Measurements from ENCODE around the gene NFKBIE. TPM values are rescaled to one million over a fixed set of nuclear protein-coding genes. Genes with fewer than 3 reads are reported as not detected.
A peak's percentile ranks its signal among the peaks of the same experiment; 100 is the strongest.

NFKBIE gene
- polyA plus RNA-seq, 1 donor, result 4.6 TPM

DNA sequence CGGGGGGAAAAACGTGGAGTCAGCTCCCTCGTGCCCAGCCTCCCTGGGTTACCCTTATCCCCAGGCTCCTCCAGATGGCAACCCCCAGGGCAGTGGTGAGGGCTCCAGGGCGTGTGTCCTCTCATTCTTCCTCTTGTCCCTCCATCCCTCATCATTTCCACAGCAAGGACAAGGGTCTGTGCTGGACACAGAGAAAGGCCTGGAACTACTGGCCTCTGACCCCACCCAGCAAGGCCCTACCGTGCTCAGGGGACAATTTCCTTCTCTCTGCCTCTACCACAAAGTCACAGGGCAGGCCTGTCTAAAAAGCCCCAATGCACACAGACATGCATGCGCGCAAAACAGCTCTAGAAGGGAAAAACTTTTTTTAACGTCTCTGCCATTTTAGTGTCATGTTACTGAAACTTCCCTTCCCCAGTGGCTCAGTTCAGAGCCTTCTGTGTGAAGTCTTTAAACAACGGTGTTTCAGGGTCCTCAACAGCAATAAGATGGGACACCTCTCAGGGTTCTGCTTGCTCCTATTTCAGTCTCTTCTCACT, 7.0 kb downstream of the NFKBIE start:
- no peak for DNase-seq (ENCODE audit: low read depth)

GRCh38 chr6:44257753-44258324, 7.5 kb downstream of the NFKBIE start:
- no peak for DNase-seq (ENCODE audit: low read depth)

DNA sequence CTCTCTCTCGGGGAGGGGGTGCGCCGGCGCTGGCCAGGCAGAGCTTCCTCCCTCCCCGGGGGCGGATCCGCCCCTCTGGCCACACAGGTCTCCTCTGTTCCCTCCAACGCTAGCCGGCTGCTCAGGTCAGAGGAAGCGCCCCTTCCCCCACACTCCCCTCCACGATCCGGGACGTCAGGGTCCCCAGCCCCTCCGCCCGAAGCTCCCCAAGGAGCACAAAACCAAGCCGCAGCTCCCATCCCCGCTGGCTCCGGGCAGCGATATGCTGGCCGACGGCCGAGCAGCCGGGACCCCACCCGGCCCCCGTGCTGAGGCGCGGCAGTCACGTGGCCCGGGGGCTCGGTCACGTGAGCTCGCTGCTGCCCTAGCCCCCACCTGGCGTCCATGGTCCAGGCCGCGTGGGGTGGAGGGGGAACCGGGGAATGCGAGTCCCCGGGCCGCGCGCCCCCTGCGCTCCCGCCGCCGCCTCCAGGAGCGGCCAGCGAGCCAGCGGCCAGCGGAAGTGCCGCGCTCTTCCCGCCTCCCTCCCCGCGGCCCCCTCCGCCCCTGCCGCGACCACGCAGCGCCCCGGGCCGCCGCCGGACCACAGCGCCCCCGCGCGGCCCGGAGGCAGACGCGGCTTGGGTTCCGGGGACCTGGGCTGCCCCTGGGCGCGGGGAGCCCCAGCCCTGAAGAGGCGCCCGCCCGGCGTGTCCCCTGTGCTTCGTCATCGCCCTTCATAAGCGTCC, 8.2 kb downstream of the NFKBIE start, which contains the start of gene SLC35B2:
SLC35B2 (minus strand) TSS at position 504 of the 728 bp plus-strand sequence; CDS start at position 386, 118 bp downstream.
- DNase-seq (ENCODE audit: low read depth), result no peak

DNA sequence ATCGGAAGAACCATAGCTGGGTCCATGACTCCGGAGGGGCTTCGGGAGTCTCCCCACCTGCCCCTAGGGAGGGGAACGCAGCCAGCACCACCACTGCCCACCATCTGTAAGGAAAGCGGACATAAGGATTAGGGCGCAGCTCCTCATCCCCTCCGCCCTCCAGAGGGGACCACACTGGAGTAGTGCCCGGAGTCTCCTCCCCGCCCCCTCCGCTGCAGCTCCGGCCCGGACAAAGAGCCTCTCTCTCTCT, 8.7 kb downstream of the NFKBIE start:
- DNase-seq (ENCODE audit: low read depth), result no peak

- DNase-seq (ENCODE audit: low read depth), result no peak
Measured at GRCh38 chr6:44255871-44256774, 9.2 kb downstream of the NFKBIE start.

- DNase-seq (ENCODE audit: low read depth), result no peak
Measured at GRCh38 chr6:44255105-44255808, 10.1 kb downstream of the NFKBIE start.

GRCh38 chr6:44254191-44255104, 10.9 kb downstream of the NFKBIE start:
- no peak for DNase-seq (ENCODE audit: low read depth)

DNA sequence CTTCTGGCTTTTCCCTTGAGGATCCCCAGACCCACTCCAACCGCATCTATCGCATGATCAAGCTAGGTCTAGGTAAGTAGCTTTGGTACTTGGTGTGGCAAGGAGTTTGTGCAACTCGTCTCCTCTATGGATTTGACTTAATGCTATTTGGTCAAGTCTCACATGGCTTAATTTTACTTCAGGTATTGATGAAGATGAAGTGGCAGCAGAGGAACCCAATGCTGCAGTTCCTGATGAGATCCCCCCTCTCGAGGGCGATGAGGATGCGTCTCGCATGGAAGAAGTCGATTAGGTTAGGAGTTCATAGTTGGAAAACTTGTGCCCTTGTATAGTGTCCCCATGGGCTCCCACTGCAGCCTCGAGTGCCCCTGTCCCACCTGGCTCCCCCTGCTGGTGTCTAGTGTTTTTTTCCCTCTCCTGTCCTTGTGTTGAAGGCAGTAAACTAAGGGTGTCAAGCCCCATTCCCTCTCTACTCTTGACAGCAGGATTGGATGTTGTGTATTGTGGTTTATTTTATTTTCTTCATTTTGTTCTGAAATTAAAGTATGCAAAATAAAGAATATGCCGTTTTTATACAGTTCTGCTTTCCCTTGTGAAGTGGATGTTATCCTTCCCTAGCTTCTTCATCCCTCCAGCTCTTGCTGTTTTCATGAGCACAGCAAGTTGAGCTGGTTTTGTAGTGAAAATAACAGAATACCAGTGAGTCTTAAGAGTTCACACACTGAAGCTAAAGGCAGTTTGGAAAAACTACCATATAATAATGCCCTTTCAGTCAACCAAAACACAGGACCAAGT, 11.8 kb downstream of the NFKBIE start:
- no peak for DNase-seq (ENCODE audit: low read depth)

- DNase-seq (ENCODE audit: low read depth), result no peak
Measured at GRCh38 chr6:44251576-44252524, 13.5 kb downstream of the NFKBIE start.

- DNase-seq (ENCODE audit: low read depth), result no peak
Measured at GRCh38 chr6:44250718-44251123, 14.6 kb downstream of the NFKBIE start.

- DNase-seq (ENCODE audit: low read depth), result no peak
Measured at GRCh38 chr6:44250067-44250717, 15.2 kb downstream of the NFKBIE start.

DNA sequence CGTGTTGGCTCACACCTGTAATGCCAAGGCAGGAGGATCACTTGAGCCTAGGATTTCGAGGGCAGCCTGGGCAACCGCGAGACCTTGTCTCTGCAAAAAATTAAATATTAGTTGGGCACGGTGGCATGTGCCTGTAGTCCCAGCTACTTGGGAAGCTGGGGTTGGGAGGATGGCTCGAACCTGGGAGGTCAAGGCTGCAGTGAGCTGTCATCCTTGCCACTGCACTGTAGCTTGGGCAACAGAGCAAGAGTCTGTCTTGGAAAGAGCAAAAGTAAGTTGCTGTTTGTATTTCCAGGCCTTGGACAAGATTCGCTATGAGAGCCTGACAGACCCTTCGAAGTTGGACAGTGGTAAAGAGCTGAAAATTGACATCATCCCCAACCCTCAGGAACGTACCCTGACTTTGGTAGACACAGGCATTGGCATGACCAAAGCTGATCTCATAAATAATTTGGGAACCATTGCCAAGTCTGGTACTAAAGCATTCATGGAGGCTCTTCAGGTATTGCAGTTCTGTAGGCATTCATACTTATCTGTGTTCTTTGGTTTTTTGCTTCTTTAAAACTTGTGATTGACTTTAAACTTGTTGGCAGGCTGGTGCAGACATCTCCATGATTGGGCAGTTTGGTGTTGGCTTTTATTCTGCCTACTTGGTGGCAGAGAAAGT, 16.1 kb downstream of the NFKBIE start:
- DNase-seq (ENCODE audit: low read depth), result no peak

GRCh38 chr6:44248579-44248978, 16.8 kb downstream of the NFKBIE start:
- DNase-seq (ENCODE audit: low read depth), result no peak

- no peak for DNase-seq (ENCODE audit: low read depth)
Measured at GRCh38 chr6:44247338-44248302, 17.7 kb downstream of the NFKBIE start.

DNA sequence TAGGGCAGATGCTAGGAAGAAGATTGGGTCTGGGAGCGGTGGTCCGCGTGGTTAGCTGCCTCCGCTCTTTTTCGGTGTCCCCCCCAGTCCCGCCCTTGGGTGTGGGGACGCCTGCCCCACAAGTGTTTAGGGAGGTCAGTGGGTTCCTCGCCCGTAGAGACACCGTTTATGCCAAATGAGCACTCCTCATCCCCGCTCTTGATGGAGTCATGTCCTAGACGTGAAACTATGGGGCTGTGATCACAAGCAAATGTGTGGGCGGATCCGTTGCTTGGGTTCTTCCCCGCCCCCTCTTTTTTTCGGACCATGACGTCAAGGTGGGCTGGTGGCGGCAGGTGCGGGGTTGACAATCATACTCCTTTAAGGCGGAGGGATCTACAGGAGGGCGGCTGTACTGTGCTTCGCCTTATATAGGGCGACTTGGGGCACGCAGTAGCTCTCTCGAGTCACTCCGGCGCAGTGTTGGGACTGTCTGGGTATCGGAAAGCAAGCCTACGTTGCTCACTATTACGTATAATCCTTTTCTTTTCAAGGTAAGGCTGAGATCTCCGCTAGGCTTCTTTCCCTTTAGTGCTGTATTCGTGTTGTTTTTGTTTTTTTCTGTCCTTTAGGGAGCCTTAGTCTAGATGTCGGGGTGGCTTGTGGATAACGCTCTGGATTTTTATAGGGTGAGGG, 18.6 kb downstream of the NFKBIE start, which contains the start of gene HSP90AB1:
HSP90AB1 (plus strand) TSS at position 439 of the 675 bp plus-strand sequence. CDS start 1,529 bp downstream, outside the sequence.
- DNase-seq (ENCODE audit: low read depth), result peak; percentile 86

Data from forelimb muscle (tissue), 1 donor.